HL-60 (cell line): Measurements from ENCODE around the gene FBXW9.

Source experiments
- POLR2AphosphoS5 ChIP-seq: IDR thresholded peaks from 2 replicates; pipeline ENCODE4 v1.6.1; 2012; ENCODE audit warnings: low read depth
- TF ChIP-seq, protein P1 (sequence below): IDR thresholded peaks from one replicate; pipeline ENCODE4 v1.5.1; 2011; ENCODE audit warnings: low read length, control low read depth, inconsistent platforms; ENCODE audit not compliant: insufficient read depth
- TF ChIP-seq, protein P2 (sequence below): IDR thresholded peaks from 2 replicates; pipeline ENCODE4 v1.6.1; 2012; ENCODE audit warnings: low read depth; ENCODE audit not compliant: insufficient replicate concordance

DNA sequence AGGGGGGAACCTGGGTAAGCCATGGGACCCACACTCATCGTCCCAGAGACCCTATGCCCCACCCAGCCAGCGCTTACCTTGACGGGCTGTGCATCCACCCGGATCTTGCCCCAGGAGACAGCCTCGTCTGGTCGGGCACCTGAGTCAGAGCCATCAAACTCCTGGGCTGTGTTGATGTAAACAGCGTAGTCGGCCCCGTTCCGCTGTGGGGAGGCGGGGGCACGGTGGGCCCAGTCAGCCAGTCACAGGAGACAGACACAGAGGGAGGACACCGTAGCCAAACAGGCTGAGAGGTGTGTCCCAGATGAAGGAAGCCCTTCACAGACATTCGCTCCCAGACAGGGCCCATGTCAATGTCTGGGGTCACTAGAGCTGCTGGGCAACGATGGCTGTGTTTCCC lies 20.5 kb downstream of the FBXW9 start:
- no peak for TF ChIP-seq POLR2AphosphoS5
- TF ChIP-seq, protein P1, sequence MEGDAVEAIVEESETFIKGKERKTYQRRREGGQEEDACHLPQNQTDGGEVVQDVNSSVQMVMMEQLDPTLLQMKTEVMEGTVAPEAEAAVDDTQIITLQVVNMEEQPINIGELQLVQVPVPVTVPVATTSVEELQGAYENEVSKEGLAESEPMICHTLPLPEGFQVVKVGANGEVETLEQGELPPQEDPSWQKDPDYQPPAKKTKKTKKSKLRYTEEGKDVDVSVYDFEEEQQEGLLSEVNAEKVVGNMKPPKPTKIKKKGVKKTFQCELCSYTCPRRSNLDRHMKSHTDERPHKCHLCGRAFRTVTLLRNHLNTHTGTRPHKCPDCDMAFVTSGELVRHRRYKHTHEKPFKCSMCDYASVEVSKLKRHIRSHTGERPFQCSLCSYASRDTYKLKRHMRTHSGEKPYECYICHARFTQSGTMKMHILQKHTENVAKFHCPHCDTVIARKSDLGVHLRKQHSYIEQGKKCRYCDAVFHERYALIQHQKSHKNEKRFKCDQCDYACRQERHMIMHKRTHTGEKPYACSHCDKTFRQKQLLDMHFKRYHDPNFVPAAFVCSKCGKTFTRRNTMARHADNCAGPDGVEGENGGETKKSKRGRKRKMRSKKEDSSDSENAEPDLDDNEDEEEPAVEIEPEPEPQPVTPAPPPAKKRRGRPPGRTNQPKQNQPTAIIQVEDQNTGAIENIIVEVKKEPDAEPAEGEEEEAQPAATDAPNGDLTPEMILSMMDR = no peak
- TF ChIP-seq, protein P2, sequence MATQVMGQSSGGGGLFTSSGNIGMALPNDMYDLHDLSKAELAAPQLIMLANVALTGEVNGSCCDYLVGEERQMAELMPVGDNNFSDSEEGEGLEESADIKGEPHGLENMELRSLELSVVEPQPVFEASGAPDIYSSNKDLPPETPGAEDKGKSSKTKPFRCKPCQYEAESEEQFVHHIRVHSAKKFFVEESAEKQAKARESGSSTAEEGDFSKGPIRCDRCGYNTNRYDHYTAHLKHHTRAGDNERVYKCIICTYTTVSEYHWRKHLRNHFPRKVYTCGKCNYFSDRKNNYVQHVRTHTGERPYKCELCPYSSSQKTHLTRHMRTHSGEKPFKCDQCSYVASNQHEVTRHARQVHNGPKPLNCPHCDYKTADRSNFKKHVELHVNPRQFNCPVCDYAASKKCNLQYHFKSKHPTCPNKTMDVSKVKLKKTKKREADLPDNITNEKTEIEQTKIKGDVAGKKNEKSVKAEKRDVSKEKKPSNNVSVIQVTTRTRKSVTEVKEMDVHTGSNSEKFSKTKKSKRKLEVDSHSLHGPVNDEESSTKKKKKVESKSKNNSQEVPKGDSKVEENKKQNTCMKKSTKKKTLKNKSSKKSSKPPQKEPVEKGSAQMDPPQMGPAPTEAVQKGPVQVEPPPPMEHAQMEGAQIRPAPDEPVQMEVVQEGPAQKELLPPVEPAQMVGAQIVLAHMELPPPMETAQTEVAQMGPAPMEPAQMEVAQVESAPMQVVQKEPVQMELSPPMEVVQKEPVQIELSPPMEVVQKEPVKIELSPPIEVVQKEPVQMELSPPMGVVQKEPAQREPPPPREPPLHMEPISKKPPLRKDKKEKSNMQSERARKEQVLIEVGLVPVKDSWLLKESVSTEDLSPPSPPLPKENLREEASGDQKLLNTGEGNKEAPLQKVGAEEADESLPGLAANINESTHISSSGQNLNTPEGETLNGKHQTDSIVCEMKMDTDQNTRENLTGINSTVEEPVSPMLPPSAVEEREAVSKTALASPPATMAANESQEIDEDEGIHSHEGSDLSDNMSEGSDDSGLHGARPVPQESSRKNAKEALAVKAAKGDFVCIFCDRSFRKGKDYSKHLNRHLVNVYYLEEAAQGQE = no peak
